Lower leg skin (tissue), 3 donors: ENCODE measurements around the gene SPTB.

ENCODE experiments used
- POLR2A ChIP-seq, 2 donors: fragments of 450-650 bp; IDR thresholded peaks; one replicate each; pipeline ENCODE4 v1.6.1; 2016 to 2017; ENCODE audit warnings: antibody characterized with exemption in 2 of 2, mild to moderate bottlenecking in 1 of 2, moderate library complexity in 1 of 2
- TF ChIP-seq, protein P1 (sequence below), 3 donors: fragments of 450-650 bp; IDR thresholded peaks; one replicate each; pipeline ENCODE4 v1.5.1; 2016; ENCODE audit warnings: antibody characterized with exemption in 3 of 3, mild to moderate bottlenecking in 3 of 3, moderate library complexity in 2 of 3

DNA sequence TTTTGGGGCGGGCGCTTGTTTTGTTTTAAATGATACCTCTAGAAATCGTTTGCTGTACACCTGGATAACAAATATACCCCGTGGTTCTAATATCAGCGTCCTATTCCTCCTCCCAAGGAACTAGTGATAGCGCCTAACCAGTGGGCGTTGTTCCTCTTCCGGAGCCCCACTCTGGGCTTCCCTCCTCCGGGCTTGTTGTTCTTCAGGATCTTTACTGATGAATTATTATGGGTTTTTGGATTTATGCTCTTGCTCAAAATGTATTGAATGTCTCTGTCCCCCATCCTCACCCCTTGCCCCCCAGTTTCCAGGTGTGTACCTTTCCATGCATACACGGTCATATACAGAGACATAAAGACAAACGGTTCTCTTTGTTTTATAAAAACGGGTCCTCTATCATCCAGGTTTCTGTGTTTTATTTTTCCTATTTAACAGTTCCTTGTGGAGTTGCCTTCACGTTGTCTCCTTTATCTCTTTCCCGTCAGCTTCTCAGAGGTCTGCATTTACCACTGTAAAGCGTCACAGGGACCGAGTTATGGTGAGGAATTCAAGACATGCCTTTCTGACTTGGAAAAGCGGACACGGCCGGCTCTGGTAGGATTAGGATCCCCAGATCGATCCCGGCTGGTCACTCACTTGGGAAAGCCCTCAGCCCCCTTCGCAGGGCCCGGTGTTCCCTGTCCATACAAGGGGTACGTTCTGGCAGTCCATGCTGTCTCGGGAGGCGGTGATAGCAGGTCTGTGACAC lies 176.1 kb downstream of the SPTB start:
- TF ChIP-seq, protein P1, sequence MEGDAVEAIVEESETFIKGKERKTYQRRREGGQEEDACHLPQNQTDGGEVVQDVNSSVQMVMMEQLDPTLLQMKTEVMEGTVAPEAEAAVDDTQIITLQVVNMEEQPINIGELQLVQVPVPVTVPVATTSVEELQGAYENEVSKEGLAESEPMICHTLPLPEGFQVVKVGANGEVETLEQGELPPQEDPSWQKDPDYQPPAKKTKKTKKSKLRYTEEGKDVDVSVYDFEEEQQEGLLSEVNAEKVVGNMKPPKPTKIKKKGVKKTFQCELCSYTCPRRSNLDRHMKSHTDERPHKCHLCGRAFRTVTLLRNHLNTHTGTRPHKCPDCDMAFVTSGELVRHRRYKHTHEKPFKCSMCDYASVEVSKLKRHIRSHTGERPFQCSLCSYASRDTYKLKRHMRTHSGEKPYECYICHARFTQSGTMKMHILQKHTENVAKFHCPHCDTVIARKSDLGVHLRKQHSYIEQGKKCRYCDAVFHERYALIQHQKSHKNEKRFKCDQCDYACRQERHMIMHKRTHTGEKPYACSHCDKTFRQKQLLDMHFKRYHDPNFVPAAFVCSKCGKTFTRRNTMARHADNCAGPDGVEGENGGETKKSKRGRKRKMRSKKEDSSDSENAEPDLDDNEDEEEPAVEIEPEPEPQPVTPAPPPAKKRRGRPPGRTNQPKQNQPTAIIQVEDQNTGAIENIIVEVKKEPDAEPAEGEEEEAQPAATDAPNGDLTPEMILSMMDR (IDR thresholded peaks at IDR 0.05), result no peak
- no peak for TF ChIP-seq POLR2A (IDR thresholded peaks at IDR 0.05)
